GM21723 (cell line): Measurements from ENCODE around the gene FCGBP.
"Not testable (repeated sequence)": the region's sequence is repeated elsewhere in the genome, so short reads cannot be mapped to it uniquely, and the experiment has no call there.

Source experiments
- ATAC-seq: cut with Tn5 transposase; IDR thresholded peaks from one replicate; pipeline ENCODE4 v1.9.1; 2021; ENCODE audit warnings: mild to moderate bottlenecking, moderate library complexity; ENCODE audit not compliant: unreplicated experiment

FCGBP gene

DNA sequence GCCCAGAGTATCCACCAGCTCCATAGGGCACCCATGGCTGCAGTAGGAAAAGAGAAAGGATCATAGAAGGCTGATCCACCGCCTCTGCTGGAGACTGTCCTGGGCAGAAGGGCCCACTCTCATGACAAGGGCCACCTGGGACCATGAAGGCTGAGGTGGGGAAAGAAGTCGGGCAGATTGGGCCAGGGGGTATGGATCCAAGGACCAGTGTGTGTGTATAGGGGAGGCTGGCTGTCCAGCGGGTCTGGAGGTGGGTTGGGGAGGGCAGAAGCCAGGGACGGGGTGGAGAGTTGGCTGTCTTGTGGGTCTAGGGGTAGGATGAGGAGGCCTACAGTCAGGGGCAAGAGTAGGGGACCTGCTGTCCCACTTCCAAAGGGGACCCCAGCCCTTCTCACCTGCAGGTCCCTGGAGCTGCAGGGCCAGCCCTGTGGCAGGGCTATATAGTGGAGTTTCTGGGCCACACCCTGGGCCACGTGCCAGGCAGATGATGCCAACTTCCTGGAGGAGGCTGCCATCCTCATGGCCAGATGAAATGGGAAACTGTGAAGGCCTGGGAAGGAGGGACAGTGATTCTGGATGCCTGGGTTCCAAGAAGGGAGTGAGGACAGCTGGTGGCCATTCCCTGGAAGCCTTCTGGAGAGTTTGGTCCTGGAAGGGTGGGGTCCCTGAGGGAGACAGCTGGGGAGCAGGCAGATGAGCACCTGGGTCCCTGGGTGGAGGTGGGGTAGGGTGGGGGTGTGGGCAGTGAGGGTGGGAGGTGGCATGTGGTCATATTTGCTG, at the start of gene FCGBP:
Gene FCGBP (minus strand): TSS at position 51 of the 780 bp plus-strand sequence.
- no peak for ATAC-seq

- ATAC-seq = no peak
Observed at GRCh38 chr19:39983695-39984300, 49.4 kb upstream of the FCGBP start.

DNA sequence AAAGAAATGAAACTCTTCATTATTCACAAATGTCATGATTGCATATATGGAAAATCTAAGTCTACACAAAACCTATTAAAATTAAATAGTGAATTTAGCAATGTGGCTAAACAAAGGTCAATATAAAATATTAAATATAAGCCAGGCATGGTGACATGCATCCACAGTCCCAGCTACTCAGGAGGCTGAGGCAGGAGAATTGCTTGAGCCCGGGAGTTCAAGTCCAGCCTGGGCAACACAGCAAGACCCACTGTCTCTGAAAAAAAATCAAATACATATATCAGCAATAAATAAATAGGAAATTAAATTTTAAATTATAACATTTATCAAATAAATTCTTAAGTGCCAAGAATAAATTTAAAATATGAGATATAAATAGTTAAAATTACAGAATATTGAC, 48.4 kb upstream of the FCGBP start:
- no peak for ATAC-seq

DNA sequence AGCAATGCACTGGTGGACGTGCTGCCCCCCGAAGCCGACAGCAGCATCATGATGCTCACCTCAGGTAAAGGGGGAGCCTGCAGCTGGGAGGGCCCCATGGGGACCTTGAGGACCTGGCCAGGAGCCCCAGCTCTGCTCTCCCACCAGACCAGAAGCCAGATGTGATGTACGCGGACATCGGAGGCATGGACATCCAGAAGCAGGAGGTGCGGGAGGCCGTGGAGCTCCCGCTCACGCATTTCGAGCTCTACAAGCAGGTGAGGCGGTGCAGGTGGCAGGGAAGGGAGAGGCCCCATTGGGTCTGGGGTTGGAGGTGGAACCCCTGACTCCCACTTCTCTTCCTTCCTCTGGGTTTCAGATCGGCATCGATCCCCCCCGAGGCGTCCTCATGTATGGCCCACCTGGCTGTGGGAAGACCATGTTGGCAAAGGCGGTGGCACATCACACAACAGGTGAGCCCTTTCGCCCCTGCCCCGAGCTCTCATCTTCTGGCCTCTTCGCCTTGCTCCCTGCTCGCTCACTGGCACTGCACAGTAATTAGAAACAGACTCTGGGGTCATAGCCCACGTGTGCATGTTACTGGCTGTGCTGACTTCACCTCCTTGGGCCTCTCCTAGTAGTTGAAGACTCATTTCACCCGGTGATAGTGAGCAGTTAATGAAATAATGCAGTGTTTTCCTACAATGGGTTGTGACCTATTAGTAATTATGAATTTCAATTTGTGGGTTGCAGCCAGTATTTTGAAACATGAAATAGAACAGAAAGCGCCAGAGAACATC, 40.1 kb upstream of the FCGBP start:
- no peak for ATAC-seq

DNA sequence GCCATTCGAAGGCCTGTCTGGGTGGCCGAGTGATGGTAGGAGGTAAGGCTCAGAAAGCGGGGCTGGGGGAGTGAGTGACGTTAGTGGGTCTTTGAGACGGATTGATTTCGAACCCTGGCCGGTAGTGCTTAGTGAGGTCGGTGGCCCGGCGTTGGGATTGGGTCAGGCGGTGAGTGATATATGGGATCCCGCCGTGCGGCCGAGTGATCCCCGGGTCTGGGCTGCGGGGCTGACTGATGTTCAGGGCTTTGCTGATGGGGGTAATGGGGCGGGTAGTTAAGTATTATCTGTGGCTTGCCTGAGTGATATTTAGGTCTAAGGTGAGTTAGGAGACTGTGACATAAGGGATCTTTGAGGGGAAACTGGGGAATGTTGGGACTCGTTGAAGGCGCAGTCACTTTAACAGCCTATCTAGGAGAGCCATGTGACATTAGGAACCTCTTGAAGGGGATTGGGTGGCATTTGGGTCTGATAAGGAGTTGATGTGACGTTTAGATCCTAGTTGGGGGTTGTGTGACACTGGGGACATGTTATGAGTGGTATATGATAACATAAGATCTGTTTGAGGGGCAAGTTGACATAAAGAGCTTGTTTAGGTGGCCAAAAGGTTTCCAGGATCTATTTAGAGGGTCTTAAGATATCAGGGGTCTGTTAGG, 37.1 kb upstream of the FCGBP start:
- ATAC-seq = no peak

GRCh38 chr19:39970675-39971379, 36.4 kb upstream of the FCGBP start, which contains the start of gene PSMC4:
Gene PSMC4, plus strand, starts transcription at chr19:39971165. Its CDS starts 38 bp downstream, at chr19:39971203.
- ATAC-seq = peak; percentile 92

GRCh38 chr19:39970425-39970674, 35.9 kb upstream of the FCGBP start:
- peak; percentile 15 for ATAC-seq

GRCh38 chr19:39969681-39970424, 35.4 kb upstream of the FCGBP start:
- no peak for ATAC-seq

DNA sequence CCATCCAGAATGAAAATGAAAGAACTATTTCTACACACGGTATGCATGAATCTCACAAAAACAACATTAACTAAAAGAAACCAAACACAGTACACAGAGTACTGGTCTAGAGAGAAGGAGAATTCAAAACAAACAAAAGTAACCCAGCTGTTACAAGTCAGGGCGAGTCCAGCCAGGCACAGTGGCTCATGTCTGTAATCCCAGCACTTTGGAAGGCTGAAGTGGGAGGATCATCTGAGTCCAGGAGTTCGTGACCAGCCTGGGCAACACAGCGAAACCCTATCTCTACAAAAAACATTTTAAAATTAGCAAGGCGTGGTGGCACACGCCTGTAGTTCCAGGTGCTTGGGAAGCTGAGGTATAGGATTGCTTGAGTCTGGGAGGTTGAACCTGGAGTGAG, 34.8 kb upstream of the FCGBP start:
- ATAC-seq = no peak

GRCh38 chr19:39968789-39969188, 34.4 kb upstream of the FCGBP start:
- ATAC-seq = no peak

- ATAC-seq = no peak
Observed at GRCh38 chr19:39967561-39967960, 33.1 kb upstream of the FCGBP start.

DNA sequence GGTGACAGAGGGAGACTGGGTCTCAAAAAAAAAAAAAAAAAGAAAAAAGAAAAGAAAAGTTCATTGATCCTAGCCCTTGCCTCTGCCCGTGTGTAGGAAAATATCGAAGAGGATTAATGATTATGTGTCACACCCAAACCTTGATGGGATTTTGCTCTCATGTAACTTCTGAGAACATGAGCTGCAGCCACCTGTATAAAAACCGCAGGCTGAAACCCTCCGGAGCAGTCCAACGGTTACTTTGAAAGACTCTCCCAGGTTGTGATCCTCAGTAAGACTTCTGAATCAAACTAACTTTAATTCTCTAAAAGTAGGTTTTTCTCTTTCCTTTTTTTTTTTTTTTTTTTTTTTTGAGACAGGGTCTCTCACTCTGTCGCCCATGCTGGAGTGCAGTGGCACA, 32.2 kb upstream of the FCGBP start:
- ATAC-seq = no peak

GRCh38 chr19:39963898-39964297, 29.5 kb upstream of the FCGBP start:
- no peak for ATAC-seq

GRCh38 chr19:39959407-39959806, 25.0 kb upstream of the FCGBP start:
- not testable (repeated sequence) for ATAC-seq

GRCh38 chr19:39958942-39959341, 24.5 kb upstream of the FCGBP start:
- not testable (repeated sequence) for ATAC-seq

DNA sequence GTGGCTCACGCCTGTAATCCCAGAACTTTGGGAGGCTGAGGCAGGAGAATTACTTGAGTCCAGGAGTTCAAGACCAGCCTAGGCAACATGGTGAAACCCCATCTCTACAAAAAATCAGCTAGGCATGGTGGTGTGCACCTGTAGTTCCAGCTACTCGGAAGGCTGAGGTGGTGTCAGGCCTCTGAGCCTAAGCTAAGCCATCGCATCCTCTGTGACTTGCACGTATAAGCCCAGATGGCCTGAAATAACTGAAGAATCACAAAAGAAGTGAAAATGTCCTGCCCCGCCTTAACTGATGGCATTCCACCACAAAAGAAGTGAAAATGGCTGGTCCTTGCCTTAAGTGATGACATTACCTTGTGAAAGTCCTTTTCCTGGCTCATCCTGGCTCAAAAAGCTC, 23.5 kb upstream of the FCGBP start:
- ATAC-seq = not testable (repeated sequence)

GRCh38 chr19:39953915-39954314, 19.5 kb upstream of the FCGBP start:
- ATAC-seq = no peak

GRCh38 chr19:39951686-39952085, 17.3 kb upstream of the FCGBP start:
- no peak for ATAC-seq

DNA sequence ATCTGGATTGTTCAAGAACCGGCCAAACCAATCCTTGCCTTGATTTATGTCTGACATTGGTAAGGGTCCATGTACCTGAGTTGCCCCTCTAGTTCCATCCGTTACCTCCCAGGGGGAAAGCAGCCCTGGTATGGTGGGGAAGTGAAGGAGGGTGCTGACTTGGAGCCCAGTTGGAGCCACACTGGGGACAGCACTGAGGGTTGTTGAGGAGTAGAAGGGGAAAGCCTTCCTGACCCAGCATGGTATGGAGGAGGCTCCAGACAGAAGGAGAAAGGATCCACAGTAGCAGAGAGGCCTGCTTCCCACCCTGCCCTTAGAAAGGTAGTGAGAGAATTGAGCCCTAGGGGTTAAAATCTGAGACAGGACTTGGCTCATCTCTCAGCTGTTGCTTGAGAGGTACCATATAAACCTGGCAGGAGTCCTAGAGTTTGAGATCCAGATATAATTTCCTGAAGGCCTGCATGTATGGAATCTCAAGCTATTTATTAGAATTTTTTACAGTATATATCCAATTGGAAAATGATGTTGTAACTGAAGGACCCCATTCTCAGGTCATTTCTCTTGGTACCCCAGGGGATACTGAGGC, 16.7 kb upstream of the FCGBP start:
- ATAC-seq = no peak
